Ishikawa (cell line): ENCODE data around the gene SPTAN1.

Experiments
- CEBPB ChIP-seq: IDR thresholded peaks from 2 replicates; pipeline ENCODE4 v1.6.1; 2012
- CREB1 ChIP-seq: IDR thresholded peaks from 2 replicates; pipeline ENCODE4 v1.6.1; 2012; ENCODE audit warnings: low read depth
- FOXM1 ChIP-seq: IDR thresholded peaks from 2 replicates; pipeline ENCODE4 v1.6.1; 2012; ENCODE audit warnings: low read depth, borderline replicate concordance
- RAD21 ChIP-seq: IDR thresholded peaks from 2 replicates; pipeline ENCODE4 v1.6.1; 2012; ENCODE audit warnings: low read depth
- TAF1 ChIP-seq: IDR thresholded peaks from 2 replicates; pipeline ENCODE4 v1.6.1; 2012; ENCODE audit warnings: low read depth, mild to moderate bottlenecking
- TF ChIP-seq, protein P1 (sequence below): IDR thresholded peaks from 2 replicates; pipeline ENCODE4 v1.6.1; 2012; ENCODE audit warnings: low read depth, mild to moderate bottlenecking

DNA sequence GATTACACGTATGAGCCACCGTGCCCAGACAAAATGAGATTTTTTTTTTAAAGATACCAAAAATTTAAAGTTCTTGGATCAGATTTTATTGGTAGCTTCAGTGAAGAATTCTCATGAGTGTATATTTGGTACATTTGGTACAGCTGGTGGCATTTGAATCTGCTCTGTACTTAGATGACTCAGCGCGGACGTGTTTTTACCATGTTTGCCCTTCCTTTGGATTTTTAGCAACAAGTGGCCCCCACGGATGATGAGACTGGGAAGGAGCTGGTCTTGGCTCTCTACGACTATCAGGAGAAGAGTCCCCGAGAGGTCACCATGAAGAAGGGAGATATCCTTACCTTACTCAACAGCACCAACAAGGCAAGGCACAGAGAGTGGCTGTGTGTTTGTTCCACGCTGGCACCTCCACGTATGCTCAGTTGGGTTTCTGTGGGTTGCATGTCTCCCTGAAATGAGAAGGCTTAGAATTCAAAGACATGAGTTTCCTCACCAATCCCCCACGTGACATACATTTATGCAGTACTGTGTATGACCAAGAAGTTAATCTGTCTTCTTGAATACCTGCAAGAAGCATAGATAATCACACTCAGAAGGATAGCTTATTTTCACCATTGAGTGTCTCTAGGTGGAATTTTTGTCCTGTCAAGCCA lies 36.3 kb downstream of the SPTAN1 start:
- TF ChIP-seq, protein P1, sequence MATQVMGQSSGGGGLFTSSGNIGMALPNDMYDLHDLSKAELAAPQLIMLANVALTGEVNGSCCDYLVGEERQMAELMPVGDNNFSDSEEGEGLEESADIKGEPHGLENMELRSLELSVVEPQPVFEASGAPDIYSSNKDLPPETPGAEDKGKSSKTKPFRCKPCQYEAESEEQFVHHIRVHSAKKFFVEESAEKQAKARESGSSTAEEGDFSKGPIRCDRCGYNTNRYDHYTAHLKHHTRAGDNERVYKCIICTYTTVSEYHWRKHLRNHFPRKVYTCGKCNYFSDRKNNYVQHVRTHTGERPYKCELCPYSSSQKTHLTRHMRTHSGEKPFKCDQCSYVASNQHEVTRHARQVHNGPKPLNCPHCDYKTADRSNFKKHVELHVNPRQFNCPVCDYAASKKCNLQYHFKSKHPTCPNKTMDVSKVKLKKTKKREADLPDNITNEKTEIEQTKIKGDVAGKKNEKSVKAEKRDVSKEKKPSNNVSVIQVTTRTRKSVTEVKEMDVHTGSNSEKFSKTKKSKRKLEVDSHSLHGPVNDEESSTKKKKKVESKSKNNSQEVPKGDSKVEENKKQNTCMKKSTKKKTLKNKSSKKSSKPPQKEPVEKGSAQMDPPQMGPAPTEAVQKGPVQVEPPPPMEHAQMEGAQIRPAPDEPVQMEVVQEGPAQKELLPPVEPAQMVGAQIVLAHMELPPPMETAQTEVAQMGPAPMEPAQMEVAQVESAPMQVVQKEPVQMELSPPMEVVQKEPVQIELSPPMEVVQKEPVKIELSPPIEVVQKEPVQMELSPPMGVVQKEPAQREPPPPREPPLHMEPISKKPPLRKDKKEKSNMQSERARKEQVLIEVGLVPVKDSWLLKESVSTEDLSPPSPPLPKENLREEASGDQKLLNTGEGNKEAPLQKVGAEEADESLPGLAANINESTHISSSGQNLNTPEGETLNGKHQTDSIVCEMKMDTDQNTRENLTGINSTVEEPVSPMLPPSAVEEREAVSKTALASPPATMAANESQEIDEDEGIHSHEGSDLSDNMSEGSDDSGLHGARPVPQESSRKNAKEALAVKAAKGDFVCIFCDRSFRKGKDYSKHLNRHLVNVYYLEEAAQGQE: no peak
- TF ChIP-seq CEBPB: no peak
- no peak for TF ChIP-seq RAD21
- no peak for TF ChIP-seq FOXM1
- no peak for TF ChIP-seq CREB1
- no peak for TF ChIP-seq TAF1
